GM19043 (cell line): ENCODE results near the gene CEP41.

Experiments used
- ATAC-seq: cut with Tn5 transposase; IDR thresholded peaks from one replicate; pipeline ENCODE4 v1.9.1; 2021; ENCODE audit warnings: low read depth; ENCODE audit not compliant: unreplicated experiment

Gene CEP41

GRCh38 chr7:130421684-130422083 lies 19.1 kb downstream of the CEP41 start:
- no peak for ATAC-seq

- ATAC-seq, result no peak
Observed at GRCh38 chr7:130420943-130421578, 19.8 kb downstream of the CEP41 start.

GRCh38 chr7:130419658-130420057 lies 21.2 kb downstream of the CEP41 start:
- no peak for ATAC-seq

- ATAC-seq, result no peak
Observed at GRCh38 chr7:130418306-130418705, 22.5 kb downstream of the CEP41 start.

GRCh38 chr7:130417213-130417612 lies 23.6 kb downstream of the CEP41 start:
- no peak for ATAC-seq

- ATAC-seq, result no peak
Observed at GRCh38 chr7:130415006-130415405, 25.8 kb downstream of the CEP41 start.

GRCh38 chr7:130413201-130413600 lies 27.6 kb downstream of the CEP41 start:
- ATAC-seq, result no peak

GRCh38 chr7:130410868-130411541 lies 29.8 kb downstream of the CEP41 start:
- ATAC-seq, result no peak

- ATAC-seq, result no peak
Observed at GRCh38 chr7:130409712-130410072, 31.1 kb downstream of the CEP41 start.

GRCh38 chr7:130409067-130409711 lies 31.6 kb downstream of the CEP41 start:
- ATAC-seq, result no peak

- no peak for ATAC-seq
Observed at GRCh38 chr7:130405003-130405402, 35.8 kb downstream of the CEP41 start.

- ATAC-seq, result no peak
Observed at GRCh38 chr7:130401578-130401977, 39.2 kb downstream of the CEP41 start.

GRCh38 chr7:130401101-130401500 lies 39.7 kb downstream of the CEP41 start:
- no peak for ATAC-seq

GRCh38 chr7:130400120-130400572 lies 40.7 kb downstream of the CEP41 start:
- no peak for ATAC-seq

GRCh38 chr7:130398526-130399090 lies 42.2 kb downstream of the CEP41 start:
- ATAC-seq, result no peak

GRCh38 chr7:130397758-130398073 lies 43.1 kb downstream of the CEP41 start:
- no peak for ATAC-seq

- no peak for ATAC-seq
Observed at GRCh38 chr7:130397051-130397757, 43.6 kb downstream of the CEP41 start.

GRCh38 chr7:130396109-130396508 lies 44.7 kb downstream of the CEP41 start:
- ATAC-seq, result no peak

- no peak for ATAC-seq
Observed at GRCh38 chr7:130395421-130395820, 45.4 kb downstream of the CEP41 start.

- no peak for ATAC-seq
Observed at GRCh38 chr7:130394421-130395195, 46.2 kb downstream of the CEP41 start.
